ENCODE results near the gene MEPE.

DNA sequence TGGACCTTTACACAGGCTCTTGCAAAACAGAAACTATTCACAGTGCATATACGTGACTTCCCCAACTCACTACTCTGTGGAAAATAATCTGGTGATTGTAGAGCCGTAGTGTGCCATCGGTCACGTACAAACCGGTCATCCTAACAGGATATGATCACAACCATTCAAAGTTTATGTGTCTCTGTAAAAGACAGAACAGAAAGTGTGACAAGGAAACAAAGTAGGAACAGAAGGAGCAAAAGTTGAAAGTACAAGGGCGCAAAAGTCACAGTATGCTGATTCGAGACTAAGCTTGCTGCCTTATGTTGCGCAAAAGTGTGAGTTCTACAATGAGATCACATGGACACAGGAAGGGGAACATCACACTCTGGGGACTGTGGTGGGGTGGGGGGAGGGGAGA is 18.6 kb downstream of the MEPE start:
- TF ChIP-seq EZH2 (IDR thresholded peaks at IDR 0.05; ENCODE audit: insufficient read depth, poor library complexity, severe bottlenecking): no peak
- TF ChIP-seq EZH2phosphoT487 (IDR thresholded peaks at IDR 0.05; ENCODE audit: insufficient read depth, low read depth): no peak

Data from GM23248 (cell line).